ENCODE measurements around the gene LRRC4.

Gene LRRC4

DNA sequence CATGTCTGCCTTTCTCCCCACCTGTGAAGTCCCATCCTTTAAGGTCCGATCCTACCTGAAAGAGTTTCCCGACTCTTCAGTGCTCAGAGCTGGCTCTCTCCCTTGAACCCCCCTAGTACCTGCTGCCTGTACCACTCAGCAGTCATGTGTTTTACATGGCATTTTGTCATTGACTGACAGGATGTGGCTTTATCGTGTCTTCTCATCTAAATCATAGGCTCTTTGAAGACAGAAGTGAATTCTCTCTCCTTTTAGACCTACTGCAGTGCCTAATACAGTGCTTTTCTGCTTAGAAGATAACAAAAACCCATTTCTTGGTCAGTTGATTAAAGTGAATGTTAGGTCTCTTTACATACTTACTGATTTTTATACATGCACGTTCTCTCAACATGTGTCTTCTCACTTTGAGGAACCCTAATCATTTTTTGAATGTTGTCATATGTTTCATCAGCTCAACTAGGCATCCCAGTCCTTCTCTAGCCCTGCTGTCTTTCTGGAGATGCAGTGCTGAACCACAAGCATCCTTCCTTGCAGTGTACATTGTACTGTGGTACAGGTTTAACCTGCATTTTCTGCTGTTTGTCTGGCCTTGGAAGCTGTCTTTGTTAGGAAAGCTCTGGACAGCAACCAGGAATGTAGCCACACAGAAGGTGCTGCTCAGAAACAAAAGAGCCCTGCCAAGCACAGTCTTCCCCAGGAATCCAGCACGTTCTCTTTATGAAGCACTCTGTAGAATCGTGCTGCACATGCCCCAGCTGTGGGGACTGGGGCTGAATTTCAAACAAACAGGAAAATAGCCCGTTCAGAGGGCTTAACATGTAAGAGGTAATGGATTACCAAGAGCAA lies 28.1 kb upstream of the LRRC4 start:
- DNase-seq (ENCODE audit: low read depth in 2 of 2): no peak

DNA sequence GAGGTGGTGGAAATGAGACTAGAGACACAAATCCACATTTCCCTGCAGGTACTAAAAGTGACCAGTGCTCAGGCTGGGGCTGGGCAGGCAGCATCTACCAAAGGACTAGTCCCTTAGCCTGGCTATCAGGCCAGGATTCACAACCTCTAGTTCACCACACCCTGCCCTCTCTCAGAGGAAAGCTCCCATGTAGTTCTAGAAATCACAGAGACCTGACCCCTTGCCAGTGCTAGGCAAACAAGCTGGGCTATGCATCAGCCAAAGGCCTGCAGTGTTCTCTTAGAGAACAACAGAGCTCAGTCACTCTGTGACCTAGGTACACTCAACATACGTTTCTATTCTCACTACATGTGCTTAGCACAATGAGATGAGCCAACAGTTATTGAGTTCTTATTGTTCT lies 26.7 kb upstream of the LRRC4 start:
- DNase-seq (ENCODE audit: low read depth in 2 of 2): no peak

- no peak for DNase-seq (ENCODE audit: low read depth in 2 of 2)
Measured at GRCh38 chr7:128056901-128057300, 25.7 kb upstream of the LRRC4 start.

- DNase-seq (ENCODE audit: low read depth in 2 of 2): no peak
Measured at GRCh38 chr7:128055637-128056036, 24.4 kb upstream of the LRRC4 start.

DNA sequence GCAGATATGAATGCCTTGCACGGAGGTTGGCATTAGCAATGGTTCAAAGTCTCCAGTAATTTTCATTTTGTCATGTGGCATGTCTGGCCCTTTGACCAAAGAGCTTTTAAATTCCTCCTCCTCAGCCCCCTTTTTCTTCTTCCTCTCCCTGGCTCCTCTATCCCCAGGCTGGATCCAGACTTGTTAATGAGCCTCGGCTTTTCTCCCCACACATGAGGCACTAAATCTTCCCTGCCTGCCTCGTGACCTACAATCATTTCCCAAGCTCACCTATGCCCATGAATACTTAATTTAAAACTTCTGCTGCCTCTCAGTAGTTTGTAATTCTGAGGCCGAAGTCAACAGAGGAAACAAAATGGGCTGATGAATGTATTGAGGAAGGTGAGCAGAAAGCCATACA lies 23.3 kb upstream of the LRRC4 start:
- DNase-seq (ENCODE audit: low read depth in 2 of 2): no peak

- no peak for DNase-seq (ENCODE audit: low read depth in 2 of 2)
Measured at GRCh38 chr7:128053991-128054390, 22.8 kb upstream of the LRRC4 start.

GRCh38 chr7:128053023-128053422 lies 21.8 kb upstream of the LRRC4 start:
- DNase-seq (ENCODE audit: low read depth in 2 of 2): no peak

GRCh38 chr7:128052404-128052803 lies 21.2 kb upstream of the LRRC4 start:
- no peak for DNase-seq (ENCODE audit: low read depth in 2 of 2)

GRCh38 chr7:128045766-128046165 lies 14.5 kb upstream of the LRRC4 start:
- no peak for DNase-seq (ENCODE audit: low read depth in 2 of 2)

DNA sequence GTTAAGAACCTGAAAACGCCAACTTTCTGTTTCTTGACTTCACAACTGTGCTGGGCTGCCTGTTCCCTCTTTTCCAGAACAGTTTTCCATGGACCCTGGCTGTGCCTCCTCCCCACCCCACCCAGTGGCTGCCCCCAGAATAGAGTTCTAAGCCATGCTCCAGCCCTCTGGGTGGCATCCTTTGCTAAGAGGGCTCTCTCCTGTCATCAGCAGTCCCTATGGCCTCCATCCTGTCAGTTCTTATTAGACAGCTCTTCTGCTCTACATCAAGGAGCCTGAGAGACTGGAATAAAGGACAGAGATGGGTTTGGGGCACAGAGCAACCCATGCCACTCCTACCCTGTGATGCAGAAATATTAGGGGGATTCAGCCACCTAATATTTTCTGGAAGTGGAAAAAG lies 13.9 kb upstream of the LRRC4 start:
- DNase-seq (ENCODE audit: low read depth in 2 of 2): no peak

DNA sequence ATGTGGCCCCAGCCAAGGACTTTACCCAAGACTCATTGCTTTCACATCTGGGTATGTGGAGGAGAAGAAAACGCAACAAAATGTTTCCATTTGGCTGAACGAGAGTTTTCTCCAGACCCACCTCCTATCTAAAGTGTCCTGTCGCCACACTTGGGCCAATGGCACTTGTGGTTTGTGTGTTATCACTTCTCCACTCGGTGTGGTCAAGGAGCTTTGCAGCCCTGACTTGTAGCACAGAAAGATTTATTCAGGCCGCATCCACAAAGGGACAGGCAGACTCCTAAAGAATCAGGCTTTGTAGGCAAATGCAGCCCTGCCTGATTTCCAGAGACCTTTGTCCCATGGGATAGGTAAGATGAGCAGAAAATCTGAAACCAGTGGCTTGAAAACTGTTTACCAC lies 12.8 kb upstream of the LRRC4 start:
- DNase-seq (ENCODE audit: low read depth in 2 of 2): no peak

DNA sequence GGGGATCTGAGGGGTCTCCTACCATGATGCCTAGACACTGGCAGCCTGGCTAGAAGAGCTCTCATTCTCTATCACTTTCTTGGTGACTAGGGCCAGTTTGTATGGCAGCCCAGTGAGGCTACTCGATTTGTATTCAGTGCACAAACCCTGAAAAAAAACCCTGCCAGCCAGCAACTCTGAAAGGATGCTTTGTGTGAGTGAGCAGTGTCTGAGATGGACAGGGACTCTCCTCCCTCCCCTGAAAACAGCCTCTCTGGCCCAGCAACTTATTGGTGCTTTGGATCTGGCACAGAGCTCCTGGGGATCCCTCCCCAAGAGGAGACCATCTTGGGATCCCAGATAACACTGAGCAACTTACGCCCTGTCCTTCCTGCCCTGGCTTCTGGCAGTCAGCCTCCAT lies 10.8 kb upstream of the LRRC4 start:
- no peak for DNase-seq (ENCODE audit: low read depth in 2 of 2)

DNA sequence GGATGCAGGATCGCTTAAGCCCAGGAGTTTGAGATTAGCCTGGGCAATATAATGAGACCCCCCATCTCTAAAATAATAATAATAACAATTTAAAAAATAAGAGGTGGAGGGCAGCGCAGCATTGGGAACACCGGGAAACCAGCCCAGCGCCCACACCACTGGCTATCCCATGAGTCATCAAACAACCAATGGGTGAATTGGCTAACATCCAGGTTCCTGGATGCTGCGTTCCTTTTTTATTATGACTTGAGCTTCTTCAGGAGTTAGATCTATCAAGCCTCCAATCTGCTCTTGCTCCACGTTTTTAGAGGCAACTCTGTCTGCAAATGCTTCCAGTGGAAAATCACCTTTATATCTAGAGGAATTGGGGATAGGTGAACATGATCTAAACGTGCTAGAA lies 10.0 kb upstream of the LRRC4 start:
- no peak for DNase-seq (ENCODE audit: low read depth in 2 of 2)

DNA sequence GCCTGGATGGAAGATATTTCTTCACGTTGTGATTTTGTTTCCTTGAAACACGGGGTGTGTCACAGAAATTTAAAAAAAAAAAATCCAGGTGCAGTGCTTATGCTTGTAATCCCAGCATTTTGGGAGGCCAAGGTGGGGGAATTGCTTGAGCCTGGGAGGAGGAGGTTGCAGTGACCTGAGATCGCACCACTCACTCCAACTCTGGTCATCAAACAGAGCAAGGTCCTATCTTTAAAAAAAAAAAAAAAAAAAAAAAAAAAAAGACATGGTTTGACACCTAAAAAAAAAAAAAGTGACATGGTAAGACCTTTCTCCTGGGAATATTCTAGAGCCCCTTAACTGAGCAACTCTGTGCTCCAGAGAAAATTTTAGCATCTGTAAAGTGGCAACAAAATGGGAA lies 9.0 kb upstream of the LRRC4 start:
- DNase-seq (ENCODE audit: low read depth in 2 of 2): no peak

GRCh38 chr7:128039544-128039953 lies 8.3 kb upstream of the LRRC4 start:
- DNase-seq (ENCODE audit: low read depth in 2 of 2): no peak

GRCh38 chr7:128037880-128038619 lies 6.8 kb upstream of the LRRC4 start:
- DNase-seq (ENCODE audit: low read depth in 2 of 2): no peak

- DNase-seq (ENCODE audit: low read depth in 2 of 2): no peak
Measured at GRCh38 chr7:128037081-128037480, 5.8 kb upstream of the LRRC4 start.

GRCh38 chr7:128036226-128036940 lies 5.1 kb upstream of the LRRC4 start:
- DNase-seq (ENCODE audit: low read depth in 2 of 2): no peak

DNA sequence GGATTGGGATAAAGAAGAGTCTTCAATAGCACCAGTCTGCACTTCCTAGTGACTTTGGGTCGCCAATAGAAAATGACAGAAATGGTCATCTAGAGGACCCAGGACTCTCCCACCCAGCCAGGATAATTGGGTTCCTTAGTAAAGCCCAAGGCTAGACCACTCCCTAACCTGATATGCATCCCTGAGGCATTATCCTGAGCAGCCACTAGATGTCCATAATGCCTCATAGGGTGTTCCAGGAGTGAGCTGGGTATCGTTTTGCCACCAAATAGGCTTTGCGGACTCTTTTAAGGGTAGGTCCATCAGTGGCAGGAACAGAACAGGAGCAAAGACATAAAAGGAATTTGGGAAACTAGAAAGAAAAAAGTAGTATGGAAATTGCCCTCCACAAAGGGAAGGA lies 4.5 kb upstream of the LRRC4 start:
- no peak for DNase-seq (ENCODE audit: low read depth in 2 of 2)

GRCh38 chr7:128034825-128035224 lies 3.6 kb upstream of the LRRC4 start:
- no peak for DNase-seq (ENCODE audit: low read depth in 2 of 2)

DNA sequence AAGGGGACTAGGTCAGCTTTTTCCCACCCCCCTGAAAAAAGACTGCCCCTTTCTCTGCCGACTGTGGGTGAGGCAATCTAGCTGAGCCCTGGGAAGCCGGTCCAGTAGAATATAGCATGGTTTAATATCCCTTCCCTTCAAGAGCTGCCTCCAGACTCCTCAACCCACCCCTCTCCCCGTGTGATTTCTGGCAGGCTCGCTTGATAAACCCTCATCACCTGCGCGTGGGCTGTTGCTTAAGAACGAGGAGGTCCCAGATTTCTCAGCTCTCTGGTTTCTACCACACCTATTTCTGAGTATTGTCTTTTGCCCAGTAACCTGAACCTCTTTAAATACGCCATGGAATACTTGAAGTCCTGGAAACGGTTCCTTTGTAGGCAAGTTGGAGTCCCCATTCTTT lies 2.0 kb upstream of the LRRC4 start:
- no peak for DNase-seq (ENCODE audit: low read depth in 2 of 2)

DNA sequence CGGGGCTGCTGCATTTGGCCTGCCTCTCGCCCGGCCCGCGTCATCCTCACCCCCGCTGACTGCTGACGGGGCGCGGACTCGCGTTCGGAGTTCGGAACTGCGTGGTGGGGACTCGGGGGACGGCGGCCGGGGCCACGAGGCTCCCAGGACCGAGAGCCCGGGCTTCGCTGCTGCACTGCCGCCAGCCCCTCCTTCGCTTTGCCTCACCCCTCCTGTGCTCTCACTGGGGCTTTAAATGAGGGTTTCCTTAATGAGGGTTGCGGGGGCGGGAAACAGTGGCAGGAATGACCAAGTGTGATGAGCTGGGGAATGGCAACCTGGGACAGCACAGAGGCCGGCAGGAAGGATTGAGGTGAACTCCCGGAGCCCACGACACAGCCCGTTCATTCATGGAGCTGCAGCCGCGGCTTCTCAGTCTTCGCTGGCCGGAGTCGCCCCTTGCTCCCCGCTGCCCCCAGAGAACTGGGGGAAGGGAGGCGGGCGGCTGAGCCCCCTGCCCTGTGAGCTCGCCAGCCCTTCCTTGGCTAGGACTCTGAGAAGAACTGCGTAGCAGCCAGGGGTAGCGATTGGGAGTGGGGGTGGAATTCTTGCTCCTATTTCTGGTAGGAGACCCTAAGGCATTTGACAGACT lies 1.5 kb upstream of the LRRC4 start:
- DNase-seq (ENCODE audit: low read depth in 2 of 2): no peak
